Heart left ventricle (tissue), 13 donors: ENCODE results near the gene CYB5R3.
"Not testable (repeated sequence)": the region's sequence is repeated elsewhere in the genome, so short reads cannot be mapped to it uniquely, and the experiment has no call there.

ENCODE experiments used
- POLR2A ChIP-seq, 2 donors: fragments of 450-650 bp; IDR thresholded peaks; one replicate each; pipeline ENCODE4 v1.6.1; 2017; ENCODE audit warnings: antibody characterized with exemption in 2 of 2, mild to moderate bottlenecking in 2 of 2, moderate library complexity in 2 of 2
- TF ChIP-seq, protein P1 (sequence below), 12 donors: fragments of 200-600 bp; sonication (generic) in 4 of 12; IDR thresholded peaks; one replicate each; pipeline versions ENCODE4 v1.5.0 to v1.8.0; 2018 to 2022; ENCODE audit warnings: antibody characterized with exemption in 12 of 12, mild to moderate bottlenecking in 5 of 12
- donor health status: ischemic (EF 13 %, LVEDD 7.1; RV severe dilation, severe dysfunction).
- donor health status: DM: no; HTN: yes; CAD: no.
- donor health status: DM: no; HTN: no; CAD: no.
- donor health status: ischemic (EF 25% LVEDD 6.9; RV normal size, moderate dysfunction).
- donor health status: ischemic (EF 25% LVEDD 5.7; RV mildly dilated, moderate dysfunction).
- donor health status: ischemic (EF 35%, LVEDD 5.7; RV mildly dilated, moderate dysfunction).
- donor health status: nonischemic (EF 11% LVEDD 7.7; RV severe dilation, severe dysfunction).
- donor health status: DM: yes; HTN: yes; CAD: no.
- donor health status: PGD.
- donor health status: ischemic (EF 29% LVEDD 5.4; RV normal size, mild dysfunction).
- donor health status: nonischemic (EF 23%, LVEDD 6.1; RV moderate dilation, normal function).

DNA sequence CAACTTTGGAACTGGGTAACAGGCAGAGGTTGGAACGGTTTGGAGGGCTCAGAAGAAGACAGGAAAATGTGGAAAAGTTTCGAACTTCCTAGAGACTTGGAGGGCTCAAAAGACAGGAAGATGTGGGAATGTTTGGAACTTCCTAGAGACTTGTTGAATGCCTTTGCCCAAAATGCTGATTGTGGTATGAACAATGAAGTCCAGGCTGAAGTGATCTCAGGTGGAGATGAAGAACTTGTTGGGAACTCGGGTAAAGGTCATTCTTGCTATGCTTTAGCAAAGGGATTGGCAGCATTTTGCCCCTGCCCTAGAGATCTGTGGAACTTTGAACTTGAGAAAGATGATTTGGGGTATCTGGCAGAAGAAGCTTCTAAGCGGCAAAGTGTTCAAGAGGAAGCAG is 28.7 kb upstream of the CYB5R3 start:
- TF ChIP-seq POLR2A (IDR thresholded peaks at IDR 0.05), result not testable (repeated sequence)
- TF ChIP-seq, protein P1, sequence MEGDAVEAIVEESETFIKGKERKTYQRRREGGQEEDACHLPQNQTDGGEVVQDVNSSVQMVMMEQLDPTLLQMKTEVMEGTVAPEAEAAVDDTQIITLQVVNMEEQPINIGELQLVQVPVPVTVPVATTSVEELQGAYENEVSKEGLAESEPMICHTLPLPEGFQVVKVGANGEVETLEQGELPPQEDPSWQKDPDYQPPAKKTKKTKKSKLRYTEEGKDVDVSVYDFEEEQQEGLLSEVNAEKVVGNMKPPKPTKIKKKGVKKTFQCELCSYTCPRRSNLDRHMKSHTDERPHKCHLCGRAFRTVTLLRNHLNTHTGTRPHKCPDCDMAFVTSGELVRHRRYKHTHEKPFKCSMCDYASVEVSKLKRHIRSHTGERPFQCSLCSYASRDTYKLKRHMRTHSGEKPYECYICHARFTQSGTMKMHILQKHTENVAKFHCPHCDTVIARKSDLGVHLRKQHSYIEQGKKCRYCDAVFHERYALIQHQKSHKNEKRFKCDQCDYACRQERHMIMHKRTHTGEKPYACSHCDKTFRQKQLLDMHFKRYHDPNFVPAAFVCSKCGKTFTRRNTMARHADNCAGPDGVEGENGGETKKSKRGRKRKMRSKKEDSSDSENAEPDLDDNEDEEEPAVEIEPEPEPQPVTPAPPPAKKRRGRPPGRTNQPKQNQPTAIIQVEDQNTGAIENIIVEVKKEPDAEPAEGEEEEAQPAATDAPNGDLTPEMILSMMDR (IDR thresholded peaks at IDR 0.05), result not testable (repeated sequence)
